Measurements from ENCODE around the gene CDKN1C.

GRCh38 chr11:2886191-2886894, 768 bp upstream of the CDKN1C start:
- TF ChIP-seq ZNF513 (tag by site-specific recombination; IDR thresholded peaks at IDR 0.05) (no peak), CTCF (tag by site-specific recombination; IDR thresholded peaks at IDR 0.05) (no peak)
